GM21367 (cell line): ENCODE results near the gene P3H1.
"Not testable (repeated sequence)": the region's sequence is repeated elsewhere in the genome, so short reads cannot be mapped to it uniquely, and the experiment has no call there.

Experiments
- ATAC-seq: cut with Tn5 transposase; IDR thresholded peaks from one replicate; pipeline ENCODE4 v1.9.1; 2021; ENCODE audit not compliant: unreplicated experiment

The P3H1 gene

GRCh38 chr1:42733415-42734200 is 33.2 kb downstream of the P3H1 start:
- ATAC-seq = no peak

- no peak for ATAC-seq
Observed at GRCh38 chr1:42732126-42732680, 34.6 kb downstream of the P3H1 start.

GRCh38 chr1:42731585-42731984 is 35.2 kb downstream of the P3H1 start:
- no peak for ATAC-seq

GRCh38 chr1:42730988-42731387 is 35.8 kb downstream of the P3H1 start:
- no peak for ATAC-seq

- ATAC-seq = no peak
Observed at GRCh38 chr1:42730002-42730401, 36.8 kb downstream of the P3H1 start.

GRCh38 chr1:42725820-42726219 is 41.0 kb downstream of the P3H1 start:
- ATAC-seq = not testable (repeated sequence)

- no peak for ATAC-seq
Observed at GRCh38 chr1:42723511-42723910, 43.3 kb downstream of the P3H1 start.

- not testable (repeated sequence) for ATAC-seq
Observed at GRCh38 chr1:42722403-42722802, 44.4 kb downstream of the P3H1 start.

GRCh38 chr1:42721926-42722325 is 44.9 kb downstream of the P3H1 start:
- no peak for ATAC-seq

- ATAC-seq = no peak
Observed at GRCh38 chr1:42720868-42721267, 46.0 kb downstream of the P3H1 start.

GRCh38 chr1:42714441-42714840 is 52.4 kb downstream of the P3H1 start:
- ATAC-seq = not testable (repeated sequence)

- no peak for ATAC-seq
Observed at GRCh38 chr1:42713293-42713692, 53.5 kb downstream of the P3H1 start.

- ATAC-seq = not testable (repeated sequence)
Observed at GRCh38 chr1:42712808-42713207, 54.0 kb downstream of the P3H1 start.

GRCh38 chr1:42703888-42704464 is 62.9 kb downstream of the P3H1 start:
- ATAC-seq = no peak

- ATAC-seq = no peak
Observed at GRCh38 chr1:42700006-42700405, 66.8 kb downstream of the P3H1 start.

- ATAC-seq = no peak
Observed at GRCh38 chr1:42698081-42698813, 68.6 kb downstream of the P3H1 start.
